SH-SY5Y (cell line): ENCODE measurements around the gene PSTPIP1.

ENCODE experiments used
- GATA2 ChIP-seq: IDR thresholded peaks from 2 replicates; pipeline ENCODE4 v1.6.1; 2011; ENCODE audit warnings: mild to moderate bottlenecking, low read depth, low read length
- GATA3 ChIP-seq: IDR thresholded peaks from 2 replicates; pipeline ENCODE4 v1.6.1; 2011; ENCODE audit warnings: low read depth, mild to moderate bottlenecking, low read length, moderate library complexity

The PSTPIP1 gene

GRCh38 chr15:77032647-77033416 lies 37.9 kb downstream of the PSTPIP1 start:
- TF ChIP-seq GATA3 (no peak), GATA2 (no peak)

- TF ChIP-seq GATA2 (no peak), GATA3 (no peak)
Measured at GRCh38 chr15:77033417-77033728, 38.4 kb downstream of the PSTPIP1 start.

- TF ChIP-seq GATA3 (no peak), GATA2 (no peak)
Measured at GRCh38 chr15:77033729-77034671, 39.1 kb downstream of the PSTPIP1 start.

GRCh38 chr15:77034695-77035489 lies 40.0 kb downstream of the PSTPIP1 start:
- TF ChIP-seq GATA2 (no peak), GATA3 (no peak)

- TF ChIP-seq GATA3 (no peak), GATA2 (no peak)
Measured at GRCh38 chr15:77035584-77035983, 40.7 kb downstream of the PSTPIP1 start.

GRCh38 chr15:77035999-77036471 lies 41.1 kb downstream of the PSTPIP1 start:
- TF ChIP-seq GATA3 = no peak
- no peak for TF ChIP-seq GATA2

GRCh38 chr15:77036537-77037387 lies 41.8 kb downstream of the PSTPIP1 start:
- TF ChIP-seq GATA3 (no peak), GATA2 (no peak)

- TF ChIP-seq GATA3 = no peak
Measured at GRCh38 chr15:77037388-77038209, 42.7 kb downstream of the PSTPIP1 start.

- TF ChIP-seq GATA3 = no peak
- no peak for TF ChIP-seq GATA2
Measured at GRCh38 chr15:77038312-77039216, 43.6 kb downstream of the PSTPIP1 start.

- TF ChIP-seq GATA3 (no peak), GATA2 (no peak)
Measured at GRCh38 chr15:77039217-77039533, 44.2 kb downstream of the PSTPIP1 start.

GRCh38 chr15:77039848-77040247 lies 44.9 kb downstream of the PSTPIP1 start:
- TF ChIP-seq GATA3 = no peak
- no peak for TF ChIP-seq GATA2

- TF ChIP-seq GATA2 = no peak
Measured at GRCh38 chr15:77040673-77041072, 45.7 kb downstream of the PSTPIP1 start.
